A673 (cell line): Measurements from ENCODE around the gene RRAGA. TPM values are rescaled to one million over a fixed set of nuclear protein-coding genes. Genes with fewer than 3 reads are reported as not detected.

Experiments
- Bru-seq: library from RNA; stranded (reverse); fragments of 400-500 nt; gene quantifications from one replicate; lab custom pipeline; 2021; lab: Mats Ljungman, UMichigan
- BruChase-seq, 2 experiments: library from RNA; stranded (reverse); fragments of 400-500 nt; gene quantifications; one replicate each; lab custom pipeline; 2021; lab: Mats Ljungman, UMichigan
- BruUV-seq: library from RNA; stranded (reverse); fragments of 400-500 nt; replicated peaks from 2 replicates; lab custom pipeline; 2021; lab: Mats Ljungman, UMichigan
- CTCF ChIA-PET: fragments of 300-600 bp; sonication (Branson Sonifier 250); formaldehyde crosslinking; loops from one replicate; lab custom pipeline; 2022; ENCODE audit warnings: antibody characterized with exemption; lab: Charles Lee
- POLR2A ChIA-PET: fragments of 300-600 bp; sonication (Branson Sonifier 250); formaldehyde crosslinking; loops from one replicate; lab custom pipeline; 2022; ENCODE audit warnings: antibody characterized with exemption; ENCODE audit not compliant: low non-redundant PET; lab: Charles Lee
- DNase-seq: peaks from one replicate; pipeline ENCODE4 v3.0.0-alpha.2; 2015; ENCODE audit warnings: low spot score
- H3K27ac ChIP-seq: fragments of 200-600 bp; sonication (generic); 2 replicates; pipeline ENCODE4 v1.5.1; 2016; ENCODE audit warnings: mixed run types, low read depth, mild to moderate bottlenecking, mixed read lengths, antibody characterized with exemption, low read length; ENCODE audit not compliant: poor library complexity, severe bottlenecking
- H3K27me3 ChIP-seq: fragments of 200-600 bp; sonication (generic); replicated peaks from 2 replicates; pipeline ENCODE4 v1.6.1; 2017; ENCODE audit warnings: mixed run types, low read depth, mild to moderate bottlenecking, mixed read lengths, antibody characterized with exemption, low read length; ENCODE audit not compliant: insufficient read depth, poor library complexity
- H3K36me3 ChIP-seq: fragments of 200-600 bp; sonication (generic); 2 replicates; pipeline ENCODE4 v1.6.1; 2016; ENCODE audit warnings: mixed run types, mild to moderate bottlenecking, mixed read lengths, antibody characterized with exemption, low read length; ENCODE audit not compliant: insufficient read depth, poor library complexity, severe bottlenecking
- H3K4me1 ChIP-seq: fragments of 200-600 bp; sonication (generic); 2 replicates; pipeline ENCODE4 v1.6.1; 2017; ENCODE audit warnings: mixed run types, mild to moderate bottlenecking, mixed read lengths, antibody characterized with exemption, low read length; ENCODE audit not compliant: insufficient read depth, poor library complexity, severe bottlenecking
- H3K4me3 ChIP-seq: fragments of 200-600 bp; sonication (generic); 2 replicates; pipeline ENCODE4 v1.5.1; 2016; ENCODE audit warnings: low read depth, mixed run types, mild to moderate bottlenecking, mixed read lengths, low read length; ENCODE audit not compliant: poor library complexity, severe bottlenecking
- H3K9me3 ChIP-seq: fragments of 200-600 bp; sonication (generic); 2 replicates; pipeline ENCODE4 v1.6.1; 2016; ENCODE audit warnings: mixed run types, low read depth, mild to moderate bottlenecking, mixed read lengths, antibody characterized with exemption, low read length; ENCODE audit not compliant: poor library complexity, severe bottlenecking
- EZH2 ChIP-seq: fragments of 200-600 bp; sonication (generic); IDR thresholded peaks from 2 replicates; pipeline ENCODE4 v1.6.1; 2017; ENCODE audit warnings: borderline replicate concordance, low read depth, mild to moderate bottlenecking, mixed read lengths, antibody characterized with exemption, low read length; ENCODE audit not compliant: poor library complexity, severe bottlenecking
- intact Hi-C: fragments of 100-400 bp; cut with micrococcal nuclease; formaldehyde crosslinking; loops from one replicate; pipeline ENCODE4 v1.10.0; 2022; ENCODE audit not compliant: unreplicated experiment
- long read RNA-seq: library from polyadenylated mRNA; stranded (forward); transcript quantifications from one replicate; pipeline ENCODE4 v2.0.0, GENCODE V29; 2022
- total RNA-seq: library from RNA; stranded (reverse); gene quantifications from 2 replicates; pipeline ENCODE4 v1.2.3, GENCODE V29; 2021
- TF ChIP-seq, protein P1 (sequence below): fragments of 300-800, 200-600 bp; sonication (generic); conservative IDR thresholded peaks from 2 replicates; pipeline ENCODE4 v1.5.1; 2017; ENCODE audit warnings: low read depth, mild to moderate bottlenecking, antibody characterized with exemption, low read length, moderate library complexity, mixed read lengths

RRAGA gene, protein sequence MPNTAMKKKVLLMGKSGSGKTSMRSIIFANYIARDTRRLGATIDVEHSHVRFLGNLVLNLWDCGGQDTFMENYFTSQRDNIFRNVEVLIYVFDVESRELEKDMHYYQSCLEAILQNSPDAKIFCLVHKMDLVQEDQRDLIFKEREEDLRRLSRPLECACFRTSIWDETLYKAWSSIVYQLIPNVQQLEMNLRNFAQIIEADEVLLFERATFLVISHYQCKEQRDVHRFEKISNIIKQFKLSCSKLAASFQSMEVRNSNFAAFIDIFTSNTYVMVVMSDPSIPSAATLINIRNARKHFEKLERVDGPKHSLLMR
- 33.0 and 34.9 TPM in 2 replicates for total RNA-seq
- percentile 66 among the genes with signal in this experiment for Bru-seq, nascent RNA
- percentile 87 among the genes with signal in this experiment for BruChase-seq, experiment 1, labeled RNA remaining after a 2-hour chase
- BruChase-seq, experiment 2, labeled RNA remaining after a 6-hour chase = percentile 94 among the genes with signal in this experiment
- long read RNA-seq, transcript RRAGA-201 (1 exons, 1,589 nt) = major isoform, 99 of 100 reads
- long read RNA-seq, partial matches to known transcripts = 0 of 100 reads
- long read RNA-seq, other reads (novel, unspliced or antisense) = 1 of 100 reads

DNA sequence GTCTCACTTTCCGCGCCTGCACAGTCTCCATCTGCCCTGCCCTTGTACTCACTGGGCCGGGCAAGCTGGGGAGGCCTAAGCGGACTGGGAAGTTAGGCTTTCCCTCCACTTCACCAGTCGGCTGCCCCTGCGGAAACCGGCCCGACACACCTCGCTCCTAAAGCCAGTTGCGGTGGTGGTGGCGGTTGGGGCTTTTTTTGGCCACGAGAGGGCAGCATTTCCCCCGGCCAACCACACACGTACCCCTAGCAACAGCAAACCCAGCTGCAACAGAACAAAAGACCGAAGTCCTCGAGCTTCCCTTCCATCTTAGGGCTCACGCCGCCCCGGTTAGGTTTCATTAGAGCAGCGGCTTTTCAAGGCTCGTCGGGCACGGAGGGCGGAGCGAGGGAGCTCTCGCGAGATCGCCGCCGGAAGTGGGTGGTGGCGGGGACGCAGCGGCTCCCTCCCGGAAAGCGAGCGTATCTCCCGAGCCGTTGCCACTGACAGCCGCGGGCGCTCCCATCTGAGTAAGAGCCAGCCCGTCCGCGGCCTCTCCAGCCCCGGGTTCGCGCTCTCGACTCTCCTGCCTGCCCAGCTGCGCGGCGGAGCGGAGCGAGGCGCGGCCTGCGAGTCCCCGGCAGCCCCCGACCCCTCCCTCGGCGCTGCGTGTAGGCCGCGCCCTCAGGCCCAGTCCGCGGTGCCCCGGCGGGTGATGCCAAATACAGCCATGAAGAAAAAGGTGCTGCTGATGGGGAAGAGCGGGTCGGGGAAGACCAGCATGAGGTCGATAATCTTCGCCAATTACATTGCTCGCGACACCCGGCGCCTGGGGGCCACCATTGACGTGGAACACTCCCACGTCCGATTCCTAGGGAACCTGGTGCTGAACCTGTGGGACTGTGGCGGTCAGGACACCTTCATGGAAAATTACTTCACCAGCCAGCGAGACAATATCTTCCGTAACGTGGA, at the start of gene RRAGA:
Gene RRAGA (plus strand): TSS at position 462 of the 951 bp plus-strand sequence. CDS start 233 bp downstream, at position 695.
- no peaks in the 10 kb centered on the region for H3K9me3 ChIP-seq
- H3K4me3 ChIP-seq = peak within 1 kb of the TSS; percentile 71
- TF ChIP-seq EZH2 = no peak
- TF ChIP-seq, protein P1, sequence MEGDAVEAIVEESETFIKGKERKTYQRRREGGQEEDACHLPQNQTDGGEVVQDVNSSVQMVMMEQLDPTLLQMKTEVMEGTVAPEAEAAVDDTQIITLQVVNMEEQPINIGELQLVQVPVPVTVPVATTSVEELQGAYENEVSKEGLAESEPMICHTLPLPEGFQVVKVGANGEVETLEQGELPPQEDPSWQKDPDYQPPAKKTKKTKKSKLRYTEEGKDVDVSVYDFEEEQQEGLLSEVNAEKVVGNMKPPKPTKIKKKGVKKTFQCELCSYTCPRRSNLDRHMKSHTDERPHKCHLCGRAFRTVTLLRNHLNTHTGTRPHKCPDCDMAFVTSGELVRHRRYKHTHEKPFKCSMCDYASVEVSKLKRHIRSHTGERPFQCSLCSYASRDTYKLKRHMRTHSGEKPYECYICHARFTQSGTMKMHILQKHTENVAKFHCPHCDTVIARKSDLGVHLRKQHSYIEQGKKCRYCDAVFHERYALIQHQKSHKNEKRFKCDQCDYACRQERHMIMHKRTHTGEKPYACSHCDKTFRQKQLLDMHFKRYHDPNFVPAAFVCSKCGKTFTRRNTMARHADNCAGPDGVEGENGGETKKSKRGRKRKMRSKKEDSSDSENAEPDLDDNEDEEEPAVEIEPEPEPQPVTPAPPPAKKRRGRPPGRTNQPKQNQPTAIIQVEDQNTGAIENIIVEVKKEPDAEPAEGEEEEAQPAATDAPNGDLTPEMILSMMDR = peak; percentile 66
- intact Hi-C loops = loop anchor here (2.0 to 5.0 kb wide), 3 partner anchors 126 to 408 kb away; partner anchors contain the start of gene DENND4C
- no peaks in the 10 kb centered on the region for H3K36me3 ChIP-seq
- peak; percentile 92 for DNase-seq
- POLR2A ChIA-PET = interaction anchor here (0.7 kb wide), 1 partner anchor 66 kb away, joined by 3 read pairs; no protein-coding TSS in a partner anchor
- CTCF ChIA-PET = interaction anchor here (0.5 to 1.1 kb wide), 3 partner anchors 94 to 125 kb away, joined by 6 to 11 read pairs (median 7); no protein-coding TSS in a partner anchor
- peak within 1 kb of the TSS; percentile 89 for H3K27ac ChIP-seq
- TSS peak; percentile 81 for BruUV-seq
- H3K27me3 ChIP-seq = no peaks in the 10 kb centered on the region
- H3K4me1 ChIP-seq = no peaks in the 10 kb centered on the region

DNA sequence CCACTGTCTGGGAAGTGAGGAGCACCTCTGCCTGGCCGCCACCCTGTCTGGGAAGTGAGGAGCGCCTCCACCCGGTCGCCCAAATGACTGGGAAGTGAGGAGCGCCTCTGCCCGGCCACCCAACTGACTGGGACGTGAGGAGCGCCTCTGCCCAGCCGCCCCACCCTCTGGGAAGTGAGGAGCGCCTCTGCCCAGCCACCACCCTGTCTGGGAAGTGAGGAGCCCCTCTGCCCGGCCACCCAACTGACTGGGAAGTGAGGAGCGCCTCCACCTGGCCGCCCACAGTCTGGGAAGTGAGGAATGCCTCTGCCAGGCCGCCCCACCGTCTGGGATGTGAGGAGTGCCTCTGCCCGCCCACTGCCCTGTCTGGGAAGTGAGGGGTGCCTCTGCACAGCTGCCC, 49.1 kb upstream of the RRAGA start:
- intact Hi-C loops = no loop called here
- no peaks in the 10 kb centered on the region for H3K27me3 ChIP-seq
- H3K36me3 ChIP-seq = no peaks in the 10 kb centered on the region
- ChIA-PET POLR2A (no interaction called here), CTCF (no interaction called here)
- DNase-seq = no peak
- BruUV-seq = no TSS peak
- no peak overlapping the region for H3K4me3 ChIP-seq
- H3K27ac ChIP-seq = no peak overlapping the region
- TF ChIP-seq EZH2 = no peak
- TF ChIP-seq, protein P1 = no peak
- H3K9me3 ChIP-seq = no peaks in the 10 kb centered on the region
- no peaks in the 10 kb centered on the region for H3K4me1 ChIP-seq
